NCI-H460 (cell line): ENCODE measurements around the gene CLBA1. TPM values are rescaled to one million over a fixed set of nuclear protein-coding genes. Genes with fewer than 3 reads are reported as not detected.

ENCODE experiments used
- DNase-seq: peaks from one replicate; pipeline ENCODE4 v3.0.0-alpha.2; 2016; ENCODE audit warnings: low read depth; ENCODE audit errors: extremely low read depth
- total RNA-seq: library from RNA; depleted of rRNA; stranded (reverse); fragments of >200 nt; shearing (Covaris generic); gene quantifications from 2 replicates; pipeline ENCODE4 v1.2.3, GENCODE V29; 2014

CLBA1 gene
- total RNA-seq, 1 experiment from 2014 or later, result 11.8 TPM

DNA sequence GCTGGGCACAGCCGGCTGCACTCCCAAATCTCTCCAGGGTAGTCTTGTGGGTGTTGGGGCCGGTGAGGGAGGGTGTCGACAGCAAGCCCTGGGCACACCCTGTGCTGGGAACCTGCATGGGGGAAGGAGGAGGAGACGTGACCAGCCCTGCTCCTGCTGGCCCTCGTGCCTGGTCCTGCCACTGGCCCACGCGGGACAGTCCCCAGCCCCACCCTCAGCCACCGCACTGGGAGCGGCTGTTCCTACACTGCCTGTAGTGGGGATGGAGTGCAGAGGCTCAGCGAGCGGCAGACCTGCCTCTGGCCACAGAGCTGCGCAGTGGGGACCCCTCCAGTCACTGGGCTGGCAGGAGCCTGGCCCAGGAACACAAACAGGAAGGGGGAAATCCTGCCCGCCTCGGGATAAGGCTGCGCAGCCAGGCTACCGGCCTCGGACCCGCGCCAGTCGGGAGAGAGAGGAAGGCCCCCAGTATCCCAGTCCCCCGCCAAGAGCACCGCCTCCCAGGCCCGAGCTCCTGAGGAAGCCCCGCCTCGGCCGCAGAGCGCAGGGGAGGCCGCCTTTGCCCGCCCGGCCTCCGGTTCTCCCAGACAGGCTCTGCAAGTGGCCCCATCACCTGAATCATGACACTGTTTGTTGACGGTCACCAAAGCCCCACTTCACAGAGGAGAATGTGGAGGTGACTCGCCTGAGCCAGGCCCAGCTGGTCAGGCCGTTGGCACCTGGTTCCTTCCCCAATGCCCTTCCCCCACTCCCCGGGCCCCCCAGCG, 18.0 kb upstream of the CLBA1 start:
- DNase-seq, result no peak

DNA sequence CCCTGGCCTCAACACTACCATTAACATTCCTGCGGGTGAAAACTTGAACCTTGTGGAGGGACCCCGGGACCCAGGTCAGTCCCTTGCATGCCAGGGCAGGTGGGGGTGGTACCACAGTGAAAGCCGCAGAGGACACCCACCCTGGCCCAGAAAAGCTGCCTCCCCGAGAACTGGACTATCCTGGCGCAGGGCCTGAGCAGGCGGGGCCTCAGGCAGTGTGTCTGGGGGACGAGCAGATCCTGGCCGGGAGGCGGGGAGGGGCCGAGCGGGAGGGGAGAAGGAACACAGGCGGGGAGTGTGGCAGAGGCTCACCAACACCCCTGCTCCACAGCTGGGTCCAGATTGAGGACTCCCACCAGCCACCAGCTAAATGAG, 17.4 kb upstream of the CLBA1 start:
- no peak for DNase-seq

DNA sequence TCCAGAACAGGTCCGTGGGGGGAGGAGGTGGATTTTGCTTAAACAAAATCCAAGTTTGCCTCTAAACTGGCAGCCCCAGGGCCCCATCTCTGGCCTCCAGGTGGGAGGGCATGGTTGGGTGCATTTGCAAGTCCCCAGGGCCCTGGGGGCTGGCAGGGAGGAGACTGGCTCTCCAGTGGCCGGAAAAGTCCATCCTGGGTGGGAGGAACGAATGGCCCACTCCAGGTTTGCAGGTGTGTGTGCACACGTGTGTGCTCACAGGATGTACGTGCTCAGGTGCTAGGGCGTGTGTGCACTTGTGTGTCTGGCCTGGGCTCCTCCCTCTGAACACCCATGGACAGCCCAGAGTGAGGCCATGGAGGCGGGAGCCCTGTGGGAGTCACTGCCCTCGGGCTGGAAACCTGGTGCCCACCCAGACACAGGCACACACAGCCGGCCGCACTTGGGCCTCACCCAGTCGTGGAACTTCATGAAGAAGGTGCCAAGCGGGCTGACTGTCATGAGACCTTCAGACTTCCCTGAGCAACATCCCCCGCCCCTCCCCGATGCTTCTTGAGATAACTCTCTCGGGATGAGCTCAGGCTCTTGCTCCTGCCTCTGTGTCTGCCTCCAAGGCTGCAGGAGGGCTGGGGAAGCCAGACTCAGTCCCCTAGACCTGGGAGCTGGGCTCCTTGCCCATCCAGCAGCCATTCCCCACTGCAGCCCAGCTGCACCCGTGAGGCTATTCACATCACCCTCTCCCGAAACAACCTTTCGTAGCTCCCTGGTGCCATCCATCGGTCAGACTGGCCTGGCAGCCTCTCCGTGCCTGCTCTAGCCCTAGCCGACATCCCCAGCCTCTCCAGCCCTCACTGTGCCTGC, 16.8 kb upstream of the CLBA1 start:
- peak; percentile 47 for DNase-seq

DNA sequence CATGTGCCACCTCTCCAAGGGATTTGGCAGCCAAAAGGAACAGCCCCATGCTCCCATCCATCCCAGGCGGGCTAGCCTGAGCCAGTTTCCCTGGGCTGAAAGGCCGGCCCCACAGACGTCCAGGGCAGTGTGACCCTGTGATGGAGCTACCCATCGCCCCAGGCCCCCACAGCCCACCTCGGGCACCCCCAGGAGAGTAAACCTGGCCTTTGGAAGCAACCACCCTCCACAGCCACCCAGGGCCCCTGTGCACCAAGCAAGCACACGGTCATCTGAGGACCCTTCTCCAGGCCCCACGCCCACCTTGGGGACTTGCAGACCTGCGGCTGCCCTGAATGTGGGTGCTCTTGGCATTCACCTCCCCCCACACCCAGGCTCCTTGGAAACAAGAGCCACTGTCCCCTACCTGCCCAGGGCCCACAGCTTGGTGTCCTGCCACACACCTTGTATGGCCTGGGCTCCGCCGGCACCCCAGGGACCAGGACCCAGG, 15.8 kb upstream of the CLBA1 start:
- DNase-seq, result no peak

DNA sequence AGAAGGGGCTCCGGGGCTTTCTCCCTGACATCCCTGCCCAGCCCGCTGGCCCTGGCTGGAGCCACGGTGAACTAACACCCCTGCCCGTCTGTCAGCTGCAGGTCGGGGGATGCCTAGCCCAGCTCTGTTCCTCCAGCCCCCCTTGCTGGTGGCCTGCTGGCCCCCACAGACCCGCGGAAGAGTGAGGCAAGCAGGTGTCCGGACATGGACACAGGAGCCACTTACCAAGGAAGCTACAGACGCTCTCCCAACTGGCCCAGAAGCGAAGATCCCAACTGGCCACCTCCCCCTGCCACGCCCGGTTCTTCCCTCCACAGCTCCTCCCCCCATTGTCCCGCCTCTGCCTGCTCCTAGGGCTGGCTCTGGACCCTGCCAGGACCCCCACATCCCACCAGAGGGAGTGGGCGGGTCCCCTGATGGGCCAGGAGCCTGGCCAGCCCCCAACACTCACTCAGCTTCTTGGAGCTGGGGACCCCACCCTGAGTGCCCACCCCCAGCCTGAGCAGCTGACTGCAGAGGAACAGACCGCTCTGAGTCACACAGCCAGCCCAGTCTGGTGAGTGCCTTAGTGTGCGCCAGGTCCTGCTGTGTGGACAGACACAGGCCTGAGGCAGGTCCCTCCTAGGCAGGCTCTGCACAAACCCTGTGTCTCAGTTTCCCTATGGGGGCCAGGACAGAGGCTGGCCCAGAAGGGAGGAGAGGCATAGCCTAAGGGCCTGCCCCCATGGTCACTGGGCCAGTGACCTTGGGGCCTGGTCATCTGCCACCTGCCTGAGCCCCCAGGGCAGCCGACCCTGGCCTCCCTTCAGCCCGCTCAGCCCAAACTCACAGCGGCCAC, 15.1 kb upstream of the CLBA1 start:
- DNase-seq, result peak; percentile 75

DNA sequence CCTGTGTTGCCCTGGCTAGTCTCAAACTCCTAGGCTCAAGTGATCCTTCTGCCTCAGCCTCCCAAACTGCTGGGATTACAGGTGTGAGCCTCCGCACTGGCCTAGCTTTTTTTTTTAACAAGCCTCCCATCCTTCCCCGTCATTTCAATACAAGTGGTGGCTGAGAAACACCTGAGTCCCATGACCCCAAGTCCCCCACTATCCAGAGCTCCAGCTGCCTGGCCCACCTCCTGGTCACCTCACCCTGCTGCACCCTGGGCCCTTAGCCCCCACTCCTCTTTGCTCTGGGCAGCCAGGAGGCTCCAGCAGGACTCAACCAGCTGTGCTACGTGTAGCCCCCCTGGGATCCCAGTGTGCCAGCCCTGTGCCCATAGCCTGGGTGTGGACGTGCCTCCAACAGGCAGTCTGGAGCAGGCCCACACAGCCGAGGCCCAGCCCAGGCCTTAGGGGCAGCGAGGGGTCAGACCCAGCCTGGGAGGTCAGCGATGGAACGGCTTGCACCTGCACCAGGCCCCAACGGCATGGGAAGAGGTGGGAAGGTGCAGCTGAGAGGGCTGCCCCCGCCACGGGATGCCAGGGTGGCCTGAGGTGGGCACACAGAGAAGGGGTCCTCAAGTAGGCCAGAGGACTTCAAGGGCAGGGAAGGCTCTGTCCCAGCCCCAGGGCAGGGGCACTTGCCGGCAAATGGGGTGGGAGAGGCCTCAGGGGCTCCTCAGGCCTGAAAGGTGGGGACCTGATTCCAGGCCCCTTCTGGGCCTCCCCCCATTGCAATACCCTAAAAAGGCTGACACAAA, 13.9 kb upstream of the CLBA1 start:
- no peak for DNase-seq

DNA sequence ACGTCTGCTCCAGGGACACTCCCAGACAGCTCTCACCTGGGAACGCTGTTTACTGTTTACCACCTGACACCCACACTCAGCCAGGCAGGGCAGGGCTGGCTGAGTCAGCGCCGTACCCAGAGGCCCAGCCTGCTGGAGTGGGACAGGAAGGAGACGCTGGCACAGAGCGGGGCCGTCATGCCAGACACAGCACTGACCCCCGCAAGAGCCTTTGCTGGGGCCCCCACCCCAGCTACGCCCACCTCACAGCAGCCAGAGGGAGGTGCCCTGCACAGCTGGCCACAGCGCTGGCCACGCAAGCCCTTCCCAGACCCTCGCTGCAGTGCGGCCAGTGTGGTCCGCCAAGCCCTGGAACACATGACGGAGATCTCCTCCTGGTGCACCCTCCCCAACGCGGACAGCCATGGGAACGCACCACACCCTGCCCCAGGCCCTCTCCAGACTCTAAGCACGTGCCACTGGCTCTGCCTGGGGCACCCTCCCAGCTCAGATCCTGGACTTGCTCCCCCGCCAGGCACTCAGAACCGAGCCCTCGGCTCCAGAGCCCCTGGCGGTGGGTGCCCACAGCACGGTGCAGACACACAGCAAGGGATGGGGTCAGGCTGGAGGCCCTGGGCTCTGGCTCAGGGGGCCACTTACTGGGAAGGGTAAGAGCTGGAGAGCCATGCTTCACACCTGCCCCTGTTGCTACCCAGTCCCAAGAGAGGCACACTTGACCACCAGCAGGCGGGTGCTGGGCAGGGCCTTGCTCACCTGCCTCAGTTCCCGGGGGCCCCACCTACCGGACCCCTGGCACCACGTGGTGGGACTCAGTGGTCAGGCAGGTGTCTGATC, 13.1 kb upstream of the CLBA1 start:
- peak; percentile 61 for DNase-seq

DNA sequence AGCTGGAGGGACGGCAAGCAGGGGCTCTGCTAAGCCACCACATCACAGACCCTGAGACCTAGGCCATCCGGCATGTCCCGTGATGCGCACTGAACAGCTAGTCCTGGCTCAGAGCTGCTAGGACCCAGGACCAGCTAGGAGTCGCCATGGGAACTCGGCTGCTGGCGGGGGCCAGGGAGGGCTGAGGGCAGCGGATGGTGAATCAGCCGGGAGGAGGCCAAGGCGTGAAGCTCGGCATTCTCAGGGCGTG, 12.5 kb upstream of the CLBA1 start:
- peak; percentile 96 for DNase-seq

DNA sequence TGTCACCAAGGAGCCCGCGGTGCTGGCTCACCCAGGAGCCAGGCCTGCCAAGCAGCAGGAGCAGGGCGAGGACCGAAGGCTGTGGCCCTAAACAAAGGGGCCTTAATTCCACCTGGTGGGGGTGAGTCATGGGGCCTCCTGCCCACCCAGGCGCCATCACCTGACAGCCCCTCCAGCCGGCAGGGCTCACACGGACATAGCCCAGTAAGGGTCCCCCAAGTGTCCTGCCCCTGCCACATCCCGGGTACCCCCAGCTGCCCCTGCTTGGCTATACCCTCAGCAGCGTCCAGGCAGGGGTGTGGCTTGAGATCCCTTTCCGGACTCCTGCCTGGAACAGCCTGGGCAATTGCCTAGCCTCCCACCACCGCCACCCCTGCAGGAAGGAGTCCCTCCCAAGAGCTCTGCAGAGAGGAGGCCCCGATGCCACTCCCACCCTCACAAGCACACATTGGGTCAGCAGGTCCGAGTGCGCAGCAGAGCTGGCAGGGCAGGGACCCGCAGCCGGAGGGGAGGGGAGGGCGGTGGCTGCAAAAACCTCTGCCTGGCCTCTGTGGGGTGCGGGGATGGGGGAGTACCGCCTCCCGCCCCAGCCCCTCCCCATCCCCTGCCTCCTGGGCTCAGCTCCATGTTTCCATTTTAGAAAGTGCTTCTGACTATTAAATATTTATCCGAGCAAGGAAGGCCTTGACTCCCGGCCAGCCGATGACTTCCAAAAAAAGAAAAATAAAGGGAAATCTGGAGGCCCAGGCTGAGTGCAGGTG, 12.0 kb upstream of the CLBA1 start:
- peak; percentile 83 for DNase-seq

DNA sequence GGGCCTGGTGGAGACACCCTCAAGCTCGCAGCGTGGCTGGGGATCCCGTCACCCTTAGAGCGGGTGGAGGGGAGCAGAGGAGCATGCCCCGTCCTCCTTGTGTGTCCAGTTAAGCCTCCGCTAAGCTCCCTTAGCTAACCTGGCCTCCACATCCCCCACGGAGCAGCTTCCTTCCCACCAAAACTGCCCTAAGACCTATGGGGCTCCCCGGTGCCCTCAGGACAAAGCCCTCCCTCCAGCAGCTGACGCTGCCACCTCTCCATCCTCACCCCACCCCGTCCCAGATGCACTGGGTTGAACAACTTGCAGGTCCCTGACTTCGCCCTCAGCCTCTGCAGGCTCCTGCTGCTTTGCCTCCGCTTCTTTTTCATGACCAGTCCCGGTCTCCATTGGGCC, 11.4 kb upstream of the CLBA1 start:
- DNase-seq, result no peak

DNA sequence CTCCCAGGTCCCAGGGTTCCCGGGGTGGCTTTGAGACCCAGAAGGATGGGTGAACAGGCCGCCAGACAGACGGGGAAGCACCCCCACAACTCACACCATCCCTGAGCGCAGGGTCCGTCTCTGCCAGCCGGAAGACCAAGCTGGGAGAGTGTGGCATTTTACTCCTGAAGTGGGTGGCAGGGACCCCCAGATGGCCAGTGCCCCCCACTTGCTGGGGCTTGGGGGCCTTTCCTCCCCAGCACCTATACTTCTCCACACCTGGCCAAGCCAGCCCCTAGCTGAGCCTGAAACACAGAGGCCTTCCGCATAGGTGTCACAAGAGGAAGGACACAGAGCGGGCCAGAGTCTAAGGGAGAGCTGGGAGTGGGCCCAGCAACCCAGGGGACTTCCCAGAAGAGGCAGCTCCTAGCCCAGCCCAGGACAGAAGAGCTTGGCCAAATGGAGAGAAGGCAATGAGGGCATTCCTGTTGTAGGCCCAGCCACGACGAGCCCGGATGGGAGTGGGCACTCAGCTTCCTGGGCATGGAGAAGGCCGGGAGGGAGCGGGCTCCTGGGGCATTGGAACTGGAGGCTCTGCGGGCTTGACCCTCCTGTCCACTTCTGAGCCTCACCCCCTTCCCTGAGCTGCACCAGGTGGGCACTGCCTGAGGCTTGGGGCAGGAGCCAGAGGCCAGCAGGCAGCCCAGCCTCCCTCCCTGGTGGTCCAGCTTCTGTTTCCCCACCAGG, 10.8 kb upstream of the CLBA1 start:
- no peak for DNase-seq

DNA sequence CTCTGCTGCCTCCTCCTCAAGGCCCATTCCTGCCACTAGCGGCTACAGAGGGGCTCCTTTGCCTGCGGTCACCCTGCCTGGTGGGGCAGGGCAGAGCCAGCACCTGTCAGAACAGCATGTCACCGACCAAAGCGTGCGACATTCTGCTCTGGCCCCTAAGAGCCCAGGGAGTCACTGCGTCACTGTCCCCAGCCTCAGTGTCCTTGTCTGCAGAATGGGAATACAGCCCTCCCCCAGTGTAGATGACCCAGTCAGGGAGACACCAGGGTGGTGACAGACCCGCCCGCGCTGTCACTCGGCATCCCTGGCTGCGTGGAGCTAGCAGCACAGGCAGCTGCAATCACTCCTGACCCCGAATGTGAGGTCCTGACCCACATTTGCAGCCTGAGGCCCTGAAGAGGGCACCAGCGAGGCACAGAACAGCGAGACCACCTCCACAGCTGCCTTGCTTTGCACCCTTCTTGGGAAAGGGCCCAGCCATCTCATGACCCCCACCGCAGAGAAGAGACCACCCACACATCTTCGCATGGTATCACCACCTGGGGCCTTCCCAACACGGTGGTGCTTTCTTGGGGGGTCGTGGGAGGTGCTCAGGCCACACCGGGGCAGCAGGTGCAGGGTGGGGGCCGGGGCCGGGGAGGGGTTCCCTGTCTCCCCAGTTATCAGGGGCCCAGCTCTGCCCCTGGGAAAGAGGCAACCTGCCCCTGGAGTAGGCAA, 9.9 kb upstream of the CLBA1 start:
- DNase-seq, result no peak

DNA sequence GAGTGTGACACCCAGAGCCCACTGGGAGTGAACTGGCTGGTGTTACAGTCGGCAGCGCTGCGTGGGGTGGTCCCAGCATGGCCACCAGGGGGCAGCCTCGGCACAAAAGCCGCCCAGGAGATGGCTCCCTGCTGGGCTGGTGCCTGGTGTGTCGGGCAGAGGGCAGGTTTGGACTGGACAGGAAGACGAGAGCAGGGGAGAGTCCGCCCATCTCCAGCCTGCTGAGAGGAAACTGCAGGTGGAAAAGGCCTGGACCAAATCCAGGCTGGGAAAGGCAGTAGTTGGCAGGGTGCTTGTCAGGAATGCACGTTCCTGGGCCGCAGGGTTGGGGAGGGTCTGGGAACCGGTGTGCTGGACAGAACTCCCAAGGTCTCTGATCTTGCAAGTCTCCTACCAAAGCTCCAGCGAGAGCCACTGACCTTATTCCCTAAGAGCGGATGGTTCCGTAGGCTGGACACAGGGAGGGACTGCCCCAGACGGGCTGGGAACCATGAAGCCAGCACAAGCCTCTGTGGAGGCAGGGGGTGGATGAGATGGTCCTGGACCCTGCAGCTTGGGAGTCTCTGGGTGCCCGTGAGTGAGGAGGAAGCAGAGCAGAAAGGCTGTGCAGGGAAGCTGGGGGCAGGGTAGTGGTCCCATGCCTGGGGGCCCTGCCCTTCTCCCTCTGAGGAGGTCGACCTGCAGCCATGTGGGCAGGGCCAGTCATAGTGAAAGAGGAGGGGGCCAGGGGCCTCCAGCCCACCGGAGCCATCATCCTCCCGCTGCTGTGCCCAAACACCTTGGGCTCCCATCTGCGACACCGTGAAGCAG, 9.2 kb upstream of the CLBA1 start:
- DNase-seq, result peak; percentile 78

DNA sequence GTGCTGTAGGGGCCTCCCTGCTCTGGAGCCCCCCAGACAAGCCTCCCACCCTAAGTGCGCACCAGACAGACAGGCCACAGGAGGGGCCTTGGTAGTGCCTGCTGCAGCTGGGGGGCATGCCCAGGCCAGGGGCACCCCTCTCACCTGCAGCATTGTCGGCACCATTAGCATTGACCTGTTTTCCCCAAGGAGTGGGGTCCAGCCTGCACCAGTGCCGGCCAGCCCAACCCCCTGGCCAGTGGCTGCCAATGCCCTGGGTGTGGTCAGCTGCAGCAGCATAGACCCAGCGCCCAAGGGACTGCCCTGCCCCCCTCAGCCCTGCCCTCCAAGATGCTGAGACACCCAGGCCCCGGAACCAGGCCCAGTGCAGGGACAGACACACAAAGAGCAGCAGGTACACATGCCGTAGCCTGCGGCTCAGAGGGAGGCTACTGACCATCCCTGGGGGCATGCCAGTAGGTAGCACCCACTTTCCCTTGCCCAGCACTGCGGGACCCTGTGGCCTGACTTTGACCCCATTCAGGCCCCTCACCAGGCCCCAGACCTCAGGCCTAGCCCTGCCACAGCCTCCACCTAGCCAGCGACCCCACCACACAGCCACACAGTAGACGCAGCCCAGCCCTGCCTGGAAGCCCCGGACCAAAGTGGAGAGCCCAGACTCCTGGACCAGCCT, 8.4 kb upstream of the CLBA1 start:
- peak; percentile 29 for DNase-seq

DNA sequence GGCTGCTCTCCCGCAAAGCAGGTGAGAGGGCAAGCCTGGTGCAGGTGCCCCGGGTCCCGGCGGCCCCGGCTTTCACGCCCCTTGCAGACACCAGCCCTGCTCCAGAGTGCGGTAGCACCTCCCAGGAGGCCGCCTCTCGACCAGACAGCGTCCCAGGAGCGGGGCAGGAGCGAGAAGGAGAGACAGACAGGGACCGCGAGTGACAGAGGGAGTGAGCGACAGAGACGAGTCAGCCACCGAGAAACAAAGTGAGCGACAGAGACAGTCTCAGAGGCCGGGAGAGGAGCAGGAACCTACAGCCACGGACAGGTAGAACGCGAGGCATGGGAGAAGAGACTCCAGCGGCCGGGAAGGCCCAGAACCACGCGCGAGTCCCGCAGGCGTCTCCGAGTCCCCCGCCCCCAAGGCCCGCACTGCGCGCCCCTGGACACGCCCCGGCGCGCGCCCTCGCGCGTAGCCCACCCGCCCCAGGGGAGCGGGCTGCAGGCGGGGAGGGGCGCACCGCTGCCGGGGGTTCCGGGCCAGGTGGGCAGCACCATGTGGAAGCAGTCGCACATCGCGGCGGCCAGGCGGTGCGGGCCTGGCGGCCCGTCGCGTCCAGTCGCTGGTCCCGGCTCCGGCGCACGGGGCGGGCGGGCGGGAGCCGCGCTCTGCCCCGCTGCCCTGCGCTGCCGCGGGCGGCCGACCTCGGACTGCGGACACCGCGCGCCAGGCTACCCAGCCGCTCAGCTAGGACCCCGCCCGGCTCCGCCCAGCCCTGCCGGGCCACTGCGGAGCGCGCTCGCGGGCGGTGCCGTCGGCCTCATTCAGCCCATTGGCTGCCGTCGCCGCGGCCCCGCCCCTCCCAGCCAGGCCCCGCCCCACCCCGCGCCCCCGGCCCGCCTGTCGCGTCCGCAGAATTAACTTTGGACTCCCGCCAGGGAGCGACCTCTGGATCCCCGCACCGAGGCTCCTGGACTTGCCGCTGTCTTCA, 7.6 kb upstream of the CLBA1 start, which contains the start of gene AHNAK2:
Gene AHNAK2, minus strand, starts transcription at position 694 of the 973 bp plus-strand sequence. Its CDS starts 137 bp downstream, at position 557.
- peak; percentile 84 for DNase-seq
